Transverse colon (tissue), 4 donors: Measurements from ENCODE around the gene ORM2.

Experiments used
- POLR2AphosphoS5 ChIP-seq, 3 donors: sonication (generic); formaldehyde crosslinking; IDR thresholded peaks; one replicate each; pipeline ENCODE4 v1.6.1; 2016; ENCODE audit warnings: antibody characterized with exemption in 3 of 3
- TF ChIP-seq, protein P1 (sequence below), 5 experiments: fragments of 200-600 bp in 3 of 5; fragments of 450-650 bp in 2 of 5; sonication (generic) in 3 of 5; IDR thresholded peaks; 1 replicate in 2 of 5; 2 replicates in 3 of 5; pipeline ENCODE4 v1.5.1; 2016 to 2017; ENCODE audit warnings: antibody characterized with exemption in 5 of 5, inconsistent platforms in 3 of 5, mild to moderate bottlenecking in 2 of 5, moderate library complexity in 1 of 5

DNA sequence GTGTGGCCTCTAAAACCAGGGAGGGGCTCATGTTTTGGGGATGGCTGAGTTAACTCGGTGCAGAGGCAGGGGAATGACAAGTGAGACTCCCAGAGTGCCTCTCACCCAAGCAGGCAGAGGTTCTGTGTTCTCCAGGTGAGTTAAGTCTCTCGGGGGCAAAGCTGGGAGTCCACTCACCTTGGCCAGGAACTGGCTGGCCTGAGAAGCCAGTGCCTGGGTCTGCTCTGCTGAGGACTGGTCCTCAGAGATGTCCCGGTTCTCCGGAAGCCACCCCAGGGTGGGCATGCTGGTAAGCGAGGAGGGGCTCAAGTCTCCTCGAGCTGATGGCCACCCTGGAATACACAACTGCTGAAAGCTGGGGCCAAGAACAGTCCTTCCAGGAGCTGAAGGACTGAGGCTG lies 37.7 kb downstream of the ORM2 start:
- TF ChIP-seq, protein P1, sequence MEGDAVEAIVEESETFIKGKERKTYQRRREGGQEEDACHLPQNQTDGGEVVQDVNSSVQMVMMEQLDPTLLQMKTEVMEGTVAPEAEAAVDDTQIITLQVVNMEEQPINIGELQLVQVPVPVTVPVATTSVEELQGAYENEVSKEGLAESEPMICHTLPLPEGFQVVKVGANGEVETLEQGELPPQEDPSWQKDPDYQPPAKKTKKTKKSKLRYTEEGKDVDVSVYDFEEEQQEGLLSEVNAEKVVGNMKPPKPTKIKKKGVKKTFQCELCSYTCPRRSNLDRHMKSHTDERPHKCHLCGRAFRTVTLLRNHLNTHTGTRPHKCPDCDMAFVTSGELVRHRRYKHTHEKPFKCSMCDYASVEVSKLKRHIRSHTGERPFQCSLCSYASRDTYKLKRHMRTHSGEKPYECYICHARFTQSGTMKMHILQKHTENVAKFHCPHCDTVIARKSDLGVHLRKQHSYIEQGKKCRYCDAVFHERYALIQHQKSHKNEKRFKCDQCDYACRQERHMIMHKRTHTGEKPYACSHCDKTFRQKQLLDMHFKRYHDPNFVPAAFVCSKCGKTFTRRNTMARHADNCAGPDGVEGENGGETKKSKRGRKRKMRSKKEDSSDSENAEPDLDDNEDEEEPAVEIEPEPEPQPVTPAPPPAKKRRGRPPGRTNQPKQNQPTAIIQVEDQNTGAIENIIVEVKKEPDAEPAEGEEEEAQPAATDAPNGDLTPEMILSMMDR (IDR thresholded peaks at IDR 0.05): no peak
- no peak for TF ChIP-seq POLR2AphosphoS5 (IDR thresholded peaks at IDR 0.05)
